ENCODE measurements around the gene SLC6A8. TPM values are rescaled to one million over a fixed set of nuclear protein-coding genes. Genes with fewer than 3 reads are reported as not detected.

The SLC6A8 gene
- total RNA-seq, 1 donor from 2014 or later, result 8.0 TPM

DNA sequence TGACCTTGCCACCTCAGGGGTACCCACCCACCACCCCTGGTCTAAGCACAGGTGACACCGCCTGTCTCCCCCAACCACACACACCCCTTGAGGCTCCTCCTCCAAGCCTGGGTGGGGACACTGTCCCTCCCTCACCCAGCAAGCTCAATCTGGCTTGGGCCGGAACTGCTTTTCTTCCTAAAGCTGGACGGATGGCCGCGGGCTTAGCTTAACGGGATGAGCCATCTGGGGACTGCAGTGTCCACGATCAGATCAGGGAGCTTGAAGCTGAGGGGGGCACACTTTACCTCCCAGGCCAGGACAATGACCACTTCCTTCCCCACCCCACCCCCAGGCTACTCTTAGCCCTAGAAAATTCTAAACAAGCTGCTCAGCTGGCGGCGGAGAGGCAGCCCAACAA is 1.0 kb upstream of the SLC6A8 start:
- no peaks in the 10 kb centered on the region for H3K36me3 ChIP-seq
- ATAC-seq (no peak), DNase-seq (no peak)
- no peaks in the 10 kb centered on the region for H3K27me3 ChIP-seq
- H3K4me3 ChIP-seq, result no peak overlapping the region
- TF ChIP-seq, protein P1, sequence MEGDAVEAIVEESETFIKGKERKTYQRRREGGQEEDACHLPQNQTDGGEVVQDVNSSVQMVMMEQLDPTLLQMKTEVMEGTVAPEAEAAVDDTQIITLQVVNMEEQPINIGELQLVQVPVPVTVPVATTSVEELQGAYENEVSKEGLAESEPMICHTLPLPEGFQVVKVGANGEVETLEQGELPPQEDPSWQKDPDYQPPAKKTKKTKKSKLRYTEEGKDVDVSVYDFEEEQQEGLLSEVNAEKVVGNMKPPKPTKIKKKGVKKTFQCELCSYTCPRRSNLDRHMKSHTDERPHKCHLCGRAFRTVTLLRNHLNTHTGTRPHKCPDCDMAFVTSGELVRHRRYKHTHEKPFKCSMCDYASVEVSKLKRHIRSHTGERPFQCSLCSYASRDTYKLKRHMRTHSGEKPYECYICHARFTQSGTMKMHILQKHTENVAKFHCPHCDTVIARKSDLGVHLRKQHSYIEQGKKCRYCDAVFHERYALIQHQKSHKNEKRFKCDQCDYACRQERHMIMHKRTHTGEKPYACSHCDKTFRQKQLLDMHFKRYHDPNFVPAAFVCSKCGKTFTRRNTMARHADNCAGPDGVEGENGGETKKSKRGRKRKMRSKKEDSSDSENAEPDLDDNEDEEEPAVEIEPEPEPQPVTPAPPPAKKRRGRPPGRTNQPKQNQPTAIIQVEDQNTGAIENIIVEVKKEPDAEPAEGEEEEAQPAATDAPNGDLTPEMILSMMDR (IDR thresholded peaks at IDR 0.05), result no peak
- H3K27ac ChIP-seq, result no peak overlapping the region
- intact Hi-C loops (cut with DNase I), result no loop called here
- H3K4me1 ChIP-seq, result no peaks in the 10 kb centered on the region
- no peaks in the 10 kb centered on the region for H3K9me3 ChIP-seq

DNA sequence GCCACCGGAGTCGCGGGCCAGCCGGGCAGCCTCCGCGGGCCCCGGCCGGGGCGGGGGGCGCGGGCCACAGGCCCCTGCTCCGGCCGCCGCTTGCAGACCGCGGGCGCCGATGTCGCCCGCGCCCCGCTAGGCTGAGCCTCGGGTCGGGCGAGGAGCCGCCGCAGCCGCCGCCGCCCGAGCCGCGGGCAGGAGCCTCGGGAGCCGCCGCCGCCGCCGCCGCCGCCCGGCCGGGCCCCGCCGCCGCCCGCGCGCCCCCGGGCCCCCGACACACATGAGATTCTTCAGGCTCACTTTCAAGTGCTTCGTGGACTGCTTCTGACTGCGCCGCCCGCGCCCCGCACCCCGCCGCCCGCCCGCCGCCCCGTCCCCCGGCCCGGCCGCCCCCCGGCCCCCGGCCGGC is 345 bp downstream of the SLC6A8 start:
- intact Hi-C loops (cut with DNase I), result no loop called here
- H3K36me3 ChIP-seq, result no peaks in the 10 kb centered on the region
- DNase-seq, result no peak
- no peaks in the 10 kb centered on the region for H3K4me1 ChIP-seq
- TF ChIP-seq, protein P1 (IDR thresholded peaks at IDR 0.05), result no peak
- H3K4me3 ChIP-seq, result no peak overlapping the region
- H3K27ac ChIP-seq, result no peak overlapping the region
- ATAC-seq, result no peak
- no peaks in the 10 kb centered on the region for H3K27me3 ChIP-seq
- H3K9me3 ChIP-seq, result no peaks in the 10 kb centered on the region

DNA sequence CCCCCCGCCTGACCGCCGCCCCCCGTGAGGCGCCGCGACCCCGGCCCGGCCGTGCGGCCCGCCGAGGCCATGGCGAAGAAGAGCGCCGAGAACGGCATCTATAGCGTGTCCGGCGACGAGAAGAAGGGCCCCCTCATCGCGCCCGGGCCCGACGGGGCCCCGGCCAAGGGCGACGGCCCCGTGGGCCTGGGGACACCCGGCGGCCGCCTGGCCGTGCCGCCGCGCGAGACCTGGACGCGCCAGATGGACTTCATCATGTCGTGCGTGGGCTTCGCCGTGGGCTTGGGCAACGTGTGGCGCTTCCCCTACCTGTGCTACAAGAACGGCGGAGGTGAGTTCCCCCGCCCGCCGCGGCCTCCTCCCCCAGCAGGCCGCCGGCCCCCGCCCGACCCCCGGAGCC is 780 bp downstream of the SLC6A8 start:
- TF ChIP-seq, protein P1 (IDR thresholded peaks at IDR 0.05), result no peak
- Histone ChIP-seq H3K36me3 (no peaks in the 10 kb centered on the region), H3K27me3 (no peaks in the 10 kb centered on the region), H3K4me1 (no peaks in the 10 kb centered on the region), H3K27ac (no peak overlapping the region), H3K4me3 (peak overlapping the region; percentile 28), H3K9me3 (no peaks in the 10 kb centered on the region)
- no peak for ATAC-seq
- intact Hi-C loops (cut with DNase I), result no loop called here
- DNase-seq, result no peak

DNA sequence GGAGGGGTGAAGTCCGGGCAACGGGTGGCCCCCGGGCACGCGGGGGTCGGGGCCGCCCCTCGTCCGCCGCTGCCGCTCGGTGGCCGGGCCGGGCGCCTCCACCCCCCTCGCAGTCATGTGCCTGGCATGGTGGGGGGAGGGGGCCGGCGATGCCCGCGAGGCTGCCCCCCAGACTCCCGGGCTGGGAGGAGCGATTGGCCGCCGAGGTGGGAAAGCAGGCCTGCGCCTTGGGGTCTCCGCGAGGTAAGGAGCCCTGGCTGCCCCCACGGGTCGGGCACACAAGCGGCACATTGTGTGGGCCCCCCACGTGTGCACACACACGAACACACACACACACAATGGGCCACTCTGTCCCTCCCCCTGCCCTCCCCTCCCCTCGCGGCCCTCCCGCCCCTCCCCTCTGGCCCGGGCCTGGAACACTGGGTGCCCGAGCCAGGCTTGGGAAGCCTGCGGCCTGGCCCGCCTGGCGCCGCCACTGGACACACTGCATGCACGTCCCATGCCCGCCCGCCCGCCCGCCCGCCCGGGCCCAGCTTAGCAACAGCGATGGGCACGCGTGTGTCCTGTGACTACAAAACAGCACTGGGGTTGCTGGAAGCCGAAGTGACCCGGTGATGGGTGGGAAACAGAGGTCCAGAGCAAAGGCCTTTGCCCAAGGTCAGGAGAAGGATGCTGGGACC is 1.3 kb downstream of the SLC6A8 start:
- Histone ChIP-seq H3K36me3 (no peaks in the 10 kb centered on the region), H3K27me3 (no peaks in the 10 kb centered on the region), H3K27ac (no peak overlapping the region), H3K4me1 (no peaks in the 10 kb centered on the region), H3K4me3 (peak overlapping the region; percentile 28), H3K9me3 (no peaks in the 10 kb centered on the region)
- TF ChIP-seq, protein P1 (IDR thresholded peaks at IDR 0.05), result no peak
- ATAC-seq, result no peak
- intact Hi-C loops (cut with DNase I), result no loop called here
- no peak for DNase-seq

DNA sequence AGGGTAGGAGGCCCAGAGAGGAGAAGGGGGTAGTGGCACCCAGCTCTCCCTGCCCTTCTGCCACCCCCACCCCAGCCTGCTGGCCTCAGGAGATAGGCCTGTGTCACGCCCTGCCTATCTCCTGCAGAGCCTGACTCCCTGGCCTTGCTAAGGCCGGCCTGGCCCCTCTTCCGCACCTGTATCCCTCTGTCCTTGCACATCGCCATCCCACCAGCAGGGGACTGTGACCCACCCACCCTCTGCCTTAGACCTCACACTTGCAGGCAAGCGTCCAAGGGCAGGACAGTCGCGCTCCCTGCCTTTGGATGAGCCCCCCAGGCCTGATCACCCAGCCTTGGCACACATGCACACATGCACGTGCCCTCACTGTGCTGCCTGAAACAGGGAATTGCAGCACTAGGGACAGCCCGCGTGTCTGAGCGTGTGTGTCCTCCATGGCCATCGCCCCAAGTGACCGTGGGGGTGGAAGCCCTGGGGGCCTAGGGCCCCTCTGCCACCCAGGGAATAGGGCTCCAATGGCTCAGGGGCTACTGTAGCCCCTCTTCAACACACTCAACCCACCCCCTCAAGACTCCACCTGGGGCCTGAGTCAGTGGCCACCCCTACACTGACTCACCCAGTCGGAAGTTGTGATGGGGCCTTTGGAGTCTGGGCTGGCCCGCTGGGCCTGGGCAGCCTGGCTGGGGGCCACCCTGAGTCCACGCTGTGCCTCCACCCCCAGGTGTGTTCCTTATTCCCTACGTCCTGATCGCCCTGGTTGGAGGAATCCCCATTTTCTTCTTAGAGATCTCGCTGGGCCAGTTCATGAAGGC is 2.1 kb downstream of the SLC6A8 start:
- no peaks in the 10 kb centered on the region for H3K9me3 ChIP-seq
- H3K4me3 ChIP-seq, result no peak overlapping the region
- TF ChIP-seq, protein P1 (IDR thresholded peaks at IDR 0.05), result no peak
- DNase-seq (no peak), ATAC-seq (no peak)
- intact Hi-C loops (cut with DNase I), result no loop called here
- no peaks in the 10 kb centered on the region for H3K27me3 ChIP-seq
- no peaks in the 10 kb centered on the region for H3K36me3 ChIP-seq
- no peak overlapping the region for H3K27ac ChIP-seq
- no peaks in the 10 kb centered on the region for H3K4me1 ChIP-seq
